ENCODE measurements around the gene CXCL10.
A peak's percentile ranks its signal among the peaks of the same experiment; 100 is the strongest.
"Not testable (repeated sequence)": the region's sequence is repeated elsewhere in the genome, so short reads cannot be mapped to it uniquely, and the experiment has no call there.

The CXCL10 gene

GRCh38 chr4:76024065-76024464, 768 bp upstream of the CXCL10 start:
- DNase-seq: no peak

GRCh38 chr4:76022677-76023076, 620 bp downstream of the CXCL10 start:
- DNase-seq: no peak

- no peak for DNase-seq
Measured at GRCh38 chr4:76022031-76022430, 1.3 kb downstream of the CXCL10 start.

GRCh38 chr4:76017056-76017686, 6.1 kb downstream of the CXCL10 start:
- DNase-seq: no peak

- no peak for DNase-seq
Measured at GRCh38 chr4:76016393-76016792, 6.9 kb downstream of the CXCL10 start.

GRCh38 chr4:76013540-76013939, 9.8 kb downstream of the CXCL10 start:
- DNase-seq: no peak

- DNase-seq: no peak
Measured at GRCh38 chr4:76012388-76012801, 10.9 kb downstream of the CXCL10 start.

GRCh38 chr4:76011700-76012387, 11.5 kb downstream of the CXCL10 start:
- no peak for DNase-seq

GRCh38 chr4:76011018-76011670, 12.2 kb downstream of the CXCL10 start:
- no peak for DNase-seq

- no peak for DNase-seq
Measured at GRCh38 chr4:76010576-76010975, 12.7 kb downstream of the CXCL10 start.

GRCh38 chr4:76009311-76009710, 14.0 kb downstream of the CXCL10 start:
- DNase-seq: no peak

GRCh38 chr4:76007089-76007862, 16.0 kb downstream of the CXCL10 start, which contains the start of gene CXCL9:
Gene CXCL9, minus strand, starts transcription at chr4:76007509. Its CDS starts 60 bp downstream, at chr4:76007449.
- no peak for DNase-seq

- DNase-seq: no peak
Measured at GRCh38 chr4:76003620-76004019, 19.7 kb downstream of the CXCL10 start.

GRCh38 chr4:76003035-76003434, 20.3 kb downstream of the CXCL10 start:
- DNase-seq: no peak

GRCh38 chr4:76002176-76002575, 21.1 kb downstream of the CXCL10 start:
- DNase-seq: no peak

GRCh38 chr4:76001700-76002099, 21.6 kb downstream of the CXCL10 start:
- no peak for DNase-seq

- no peak for DNase-seq
Measured at GRCh38 chr4:76000279-76000678, 23.0 kb downstream of the CXCL10 start.

- not testable (repeated sequence) for DNase-seq
Measured at GRCh38 chr4:75998525-75999147, 24.7 kb downstream of the CXCL10 start.

GRCh38 chr4:75997946-75998345, 25.4 kb downstream of the CXCL10 start:
- DNase-seq: no peak

GRCh38 chr4:75997081-75997480, 26.2 kb downstream of the CXCL10 start:
- no peak for DNase-seq

- peak in 4 of 6 experiments; percentile 12 to 66 (median 42) for DNase-seq
Measured at GRCh38 chr4:75995727-75996126, 27.6 kb downstream of the CXCL10 start.

GRCh38 chr4:75992462-75992861, 30.8 kb downstream of the CXCL10 start:
- DNase-seq: no peak

All from stimulated activated naive CD4-positive, alpha-beta T cell (primary cell).